Measurements from ENCODE around the gene ADH6. TPM values are rescaled to one million over a fixed set of nuclear protein-coding genes. Genes with fewer than 3 reads are reported as not detected.

ADH6 gene
- total RNA-seq (1 to 10 TPM in 1 of 6 donors, under 1 TPM in 5; 0.04 to 2.2 (median 0.47) TPM), polyA plus RNA-seq (1 to 10 TPM in 1 of 2 donors, under 1 TPM in 1; 0.15 to 1.7 TPM)

DNA sequence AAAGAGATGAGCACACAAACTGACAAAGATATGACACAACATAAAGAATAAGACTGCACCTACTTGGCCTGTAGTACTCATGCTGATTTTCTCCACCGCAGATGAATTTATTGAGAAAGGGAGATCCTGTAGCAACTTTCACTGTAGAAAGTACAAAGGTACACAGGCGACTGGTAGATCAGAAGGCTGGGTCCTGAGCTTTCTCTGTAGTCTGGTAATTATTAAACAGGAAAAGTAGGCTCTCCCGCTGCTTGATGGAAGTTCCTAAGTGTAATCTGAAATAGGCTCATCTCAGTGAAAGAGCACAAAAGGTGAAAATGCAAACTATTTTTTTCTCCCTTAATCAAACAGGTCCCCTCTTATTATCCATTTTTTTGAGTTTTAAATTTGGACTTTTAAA lies at the start of gene ADH6:
ADH6 (minus strand) TSS at position 175 of the 400 bp plus-strand sequence; CDS start at position 81, 94 bp downstream.
- Histone ChIP-seq H3K4me1 (peaks cover 9 to 12% (median 10%) of the 10 kb centered on the region in 3 donors), H3K36me3 (no peaks in the 10 kb centered on the region), H3K27ac (no peak within 1 kb of the TSS), H3K4me3 (no peak within 1 kb of the TSS), H3K9me3 (no peaks in the 10 kb centered on the region), H3K27me3 (no peaks in the 10 kb centered on the region)
- DNase-seq: peak in 1 of 6 donors; percentile 12
- intact Hi-C loops (cut with DNase I): no loop called here
- FAIRE-seq: no peak
- 13 to 18% methylated on average over 3 of the region's 3 CpGs for WGBS, 2 donors
- TF ChIP-seq, protein P1, sequence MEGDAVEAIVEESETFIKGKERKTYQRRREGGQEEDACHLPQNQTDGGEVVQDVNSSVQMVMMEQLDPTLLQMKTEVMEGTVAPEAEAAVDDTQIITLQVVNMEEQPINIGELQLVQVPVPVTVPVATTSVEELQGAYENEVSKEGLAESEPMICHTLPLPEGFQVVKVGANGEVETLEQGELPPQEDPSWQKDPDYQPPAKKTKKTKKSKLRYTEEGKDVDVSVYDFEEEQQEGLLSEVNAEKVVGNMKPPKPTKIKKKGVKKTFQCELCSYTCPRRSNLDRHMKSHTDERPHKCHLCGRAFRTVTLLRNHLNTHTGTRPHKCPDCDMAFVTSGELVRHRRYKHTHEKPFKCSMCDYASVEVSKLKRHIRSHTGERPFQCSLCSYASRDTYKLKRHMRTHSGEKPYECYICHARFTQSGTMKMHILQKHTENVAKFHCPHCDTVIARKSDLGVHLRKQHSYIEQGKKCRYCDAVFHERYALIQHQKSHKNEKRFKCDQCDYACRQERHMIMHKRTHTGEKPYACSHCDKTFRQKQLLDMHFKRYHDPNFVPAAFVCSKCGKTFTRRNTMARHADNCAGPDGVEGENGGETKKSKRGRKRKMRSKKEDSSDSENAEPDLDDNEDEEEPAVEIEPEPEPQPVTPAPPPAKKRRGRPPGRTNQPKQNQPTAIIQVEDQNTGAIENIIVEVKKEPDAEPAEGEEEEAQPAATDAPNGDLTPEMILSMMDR (IDR thresholded peaks at IDR 0.05): no peak
- ATAC-seq: peak; percentile 70 to 91 (median 87)

DNA sequence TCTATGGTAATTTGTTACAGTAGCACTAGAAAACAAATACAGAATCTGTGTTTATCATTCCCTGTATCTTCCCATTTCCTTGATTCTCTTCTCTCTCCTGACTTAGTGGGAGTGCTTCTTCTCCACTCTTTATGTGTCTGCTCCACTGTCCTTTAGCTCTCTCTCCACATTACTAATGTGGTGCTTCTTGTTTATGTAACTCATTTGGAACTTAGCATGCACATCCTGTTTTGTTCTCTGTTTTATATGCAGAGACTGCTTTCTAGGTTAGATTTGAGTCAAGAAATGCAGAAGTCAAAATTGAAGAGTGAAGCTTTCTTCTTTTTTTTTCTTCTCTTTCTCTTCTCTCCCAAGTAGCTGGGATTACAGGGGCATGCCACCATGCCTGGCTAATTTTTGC lies 45.9 kb upstream of the ADH6 start:
- no peaks in the 10 kb centered on the region for H3K36me3 ChIP-seq
- H3K27ac ChIP-seq: no peak overlapping the region
- H3K9me3 ChIP-seq: no peaks in the 10 kb centered on the region
- TF ChIP-seq, protein P1 (IDR thresholded peaks at IDR 0.05): no peak
- DNase-seq (no peak), FAIRE-seq (no peak), ATAC-seq (no peak)
- no peaks in the 10 kb centered on the region for H3K27me3 ChIP-seq
- no peaks in the 10 kb centered on the region for H3K4me1 ChIP-seq
- intact Hi-C loops (cut with DNase I): no loop called here
- H3K4me3 ChIP-seq: no peak overlapping the region

DNA sequence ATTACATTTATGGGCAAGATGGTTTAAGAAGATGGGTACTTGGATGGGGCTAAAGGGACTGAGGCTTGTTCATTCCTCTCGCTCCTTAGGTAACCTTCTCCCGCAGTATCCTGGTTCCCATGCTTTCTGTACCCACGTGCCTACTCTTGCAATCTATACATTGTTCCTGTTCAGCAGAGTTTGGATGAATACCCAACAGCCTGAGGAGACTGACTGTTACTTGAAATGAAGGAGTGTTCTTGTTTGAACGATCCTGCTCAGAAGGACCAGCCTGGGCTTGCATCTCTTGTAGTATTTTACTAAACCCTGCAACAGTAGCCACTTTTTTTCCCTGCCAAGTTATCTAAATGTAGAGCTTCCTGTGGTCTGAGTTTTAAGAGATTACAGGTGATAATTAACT lies 33.7 kb upstream of the ADH6 start:
- Histone ChIP-seq H3K36me3 (no peaks in the 10 kb centered on the region), H3K27me3 (no peaks in the 10 kb centered on the region), H3K9me3 (no peaks in the 10 kb centered on the region), H3K4me3 (no peak overlapping the region), H3K4me1 (no peaks in the 10 kb centered on the region), H3K27ac (no peak overlapping the region)
- DNase-seq (no peak), FAIRE-seq (no peak), ATAC-seq (no peak)
- intact Hi-C loops (cut with DNase I): no loop called here
- TF ChIP-seq, protein P1 (IDR thresholded peaks at IDR 0.05): no peak
- WGBS, 2 donors: 86 to 92% methylated on average over 4 of the region's 4 CpGs

DNA sequence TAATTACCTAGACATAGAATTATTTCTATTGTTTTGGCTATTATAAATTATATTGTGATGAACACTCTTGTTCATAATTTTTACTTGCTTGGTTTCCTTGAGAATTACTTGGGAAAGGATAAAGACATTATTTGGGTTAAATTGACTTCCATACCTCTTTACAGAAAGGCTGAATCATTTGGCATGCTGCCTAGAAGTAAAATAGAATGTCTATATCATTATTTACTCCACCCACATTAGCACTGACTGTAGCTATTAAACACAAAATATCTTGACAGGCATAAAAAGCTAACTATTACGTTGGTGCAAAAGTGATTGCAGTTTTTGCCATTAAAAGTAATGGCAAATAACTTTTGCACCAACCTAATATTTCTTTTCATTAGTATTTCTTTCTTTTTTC lies 29.7 kb upstream of the ADH6 start:
- ATAC-seq (no peak), FAIRE-seq (no peak), DNase-seq (no peak)
- Histone ChIP-seq H3K4me3 (no peak overlapping the region), H3K4me1 (no peaks in the 10 kb centered on the region), H3K27me3 (no peaks in the 10 kb centered on the region), H3K27ac (no peak overlapping the region), H3K9me3 (no peaks in the 10 kb centered on the region), H3K36me3 (no peaks in the 10 kb centered on the region)
- intact Hi-C loops (cut with DNase I): no loop called here
- 78 to 83% methylated on average over 1 of the region's 1 CpG for WGBS, 2 donors
- TF ChIP-seq, protein P1 (IDR thresholded peaks at IDR 0.05): no peak

DNA sequence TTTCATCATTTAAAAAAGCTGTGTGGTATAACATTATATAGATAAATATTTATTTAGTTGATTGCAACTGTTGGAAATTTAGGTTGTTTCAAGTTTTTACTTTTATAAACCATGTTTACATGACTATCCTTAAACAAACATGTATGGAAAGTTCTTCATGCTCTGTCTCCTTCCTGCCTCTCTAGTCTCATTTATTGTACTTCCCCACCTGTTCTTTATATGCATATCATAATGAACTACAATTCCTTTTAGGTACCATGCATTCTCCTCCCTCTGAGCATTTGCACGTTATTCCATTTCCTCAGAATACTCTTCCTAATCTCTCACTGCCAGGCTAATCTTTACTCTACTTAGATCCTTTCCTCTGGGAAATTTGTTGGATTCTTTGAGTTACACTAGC lies 16.9 kb upstream of the ADH6 start:
- Histone ChIP-seq H3K4me1 (no peaks in the 10 kb centered on the region), H3K9me3 (no peaks in the 10 kb centered on the region), H3K27ac (no peak overlapping the region), H3K4me3 (no peak overlapping the region), H3K36me3 (no peaks in the 10 kb centered on the region), H3K27me3 (no peaks in the 10 kb centered on the region)
- DNase-seq (no peak), ATAC-seq (no peak), FAIRE-seq (no peak)
- intact Hi-C loops (cut with DNase I): no loop called here
- TF ChIP-seq, protein P1 (IDR thresholded peaks at IDR 0.05): no peak
- WGBS, 2 donors: 71 to 77% methylated on average over 1 of the region's 1 CpG

All from pancreas (tissue), 10 donors.